Measurements from ENCODE around the gene SYNPO2. TPM values are rescaled to one million over a fixed set of nuclear protein-coding genes. Genes with fewer than 3 reads are reported as not detected.
A peak's percentile ranks its signal among the peaks of the same experiment; 100 is the strongest.

The SYNPO2 gene
- 0.45 TPM for polyA plus RNA-seq (2013, experiment 1 of 2)
- polyA plus RNA-seq (2013, experiment 2 of 2) = 0.53 TPM

GRCh38 chr4:118888666-118889311 lies at the start of gene SYNPO2:
SYNPO2 (plus strand) TSS chr4:118888854; CDS start chr4:118889037, 183 bp downstream.
- no peaks in the 10 kb centered on the region for H3K79me2 ChIP-seq (ENCODE audit: control insufficient read depth, insufficient read depth, low read length)
- no CpG with 5 or more reads among the region's 29 CpGs for WGBS (ENCODE audit: extremely low coverage, insufficient coverage, low lambda C conversion rate)
- H2BK120ac ChIP-seq (ENCODE audit: low read depth, low read length) = no peak within 1 kb of the TSS
- peak within 1 kb of the TSS; percentile 9 for H3K4me3 ChIP-seq (ENCODE audit: low read length)
- no peaks in the 10 kb centered on the region for H3K79me1 ChIP-seq (ENCODE audit: low read length)
- no peaks in the 10 kb centered on the region for H3K4me1 ChIP-seq (ENCODE audit: control insufficient read depth, low read depth, low read length)
- no peak within 1 kb of the TSS for H3K4ac ChIP-seq (ENCODE audit: low read depth, low read length)
- H2BK5ac ChIP-seq (ENCODE audit: low read length) = no peak within 1 kb of the TSS
- H3K36me3 ChIP-seq (ENCODE audit: control insufficient read depth, insufficient read depth, low read length) = no peaks in the 10 kb centered on the region
- no peak within 1 kb of the TSS for H4K5ac ChIP-seq (ENCODE audit: low read length)
- peak within 1 kb of the TSS; percentile 90 for H3K4me2 ChIP-seq (ENCODE audit: low read length)
- H3K18ac ChIP-seq (ENCODE audit: low read length) = no peak within 1 kb of the TSS
- no peaks in the 10 kb centered on the region for H3K27me3 ChIP-seq (ENCODE audit: insufficient read depth, low read length, poor library complexity)
- no peak within 1 kb of the TSS for H4K8ac ChIP-seq (ENCODE audit: low read depth, low read length)
- DNase-seq = peak; percentile 91
- H3K56ac ChIP-seq (ENCODE audit: low read length) = peak within 1 kb of the TSS; percentile 66
- H3K9ac ChIP-seq (ENCODE audit: low read length) = peak within 1 kb of the TSS; percentile 47
- H3K23ac ChIP-seq (ENCODE audit: low read length) = no peak within 1 kb of the TSS
- no peak within 1 kb of the TSS for H2AK5ac ChIP-seq (ENCODE audit: low read length)
- no peak within 1 kb of the TSS for H3K27ac ChIP-seq (ENCODE audit: low read depth, low read length)
- no peak within 1 kb of the TSS for H2BK15ac ChIP-seq (replicated peaks; ENCODE audit: low read depth)

GRCh38 chr4:118839221-118839927 lies 49.3 kb upstream of the SYNPO2 start:
- Histone ChIP-seq H2BK120ac (ENCODE audit: low read depth, low read length) (no peak overlapping the region), H3K18ac (ENCODE audit: low read length) (no peak overlapping the region), H2BK15ac (replicated peaks; ENCODE audit: low read depth) (no peak overlapping the region), H4K8ac (ENCODE audit: low read depth, low read length) (no peak overlapping the region), H2BK5ac (ENCODE audit: low read length) (no peak overlapping the region), H3K27me3 (ENCODE audit: insufficient read depth, low read length, poor library complexity) (no peaks in the 10 kb centered on the region), H4K5ac (ENCODE audit: low read length) (no peak overlapping the region), H3K79me2 (ENCODE audit: control insufficient read depth, insufficient read depth, low read length) (no peaks in the 10 kb centered on the region), H3K9ac (ENCODE audit: low read length) (no peak overlapping the region), H3K56ac (ENCODE audit: low read length) (no peak overlapping the region), H3K4me1 (ENCODE audit: control insufficient read depth, low read depth, low read length) (no peaks in the 10 kb centered on the region), H3K4me2 (ENCODE audit: low read length) (no peak overlapping the region), H3K23ac (ENCODE audit: low read length) (no peak overlapping the region), H3K79me1 (ENCODE audit: low read length) (no peaks in the 10 kb centered on the region), H2AK5ac (ENCODE audit: low read length) (no peak overlapping the region), H3K36me3 (ENCODE audit: control insufficient read depth, insufficient read depth, low read length) (no peaks in the 10 kb centered on the region), H3K4ac (ENCODE audit: low read depth, low read length) (no peak overlapping the region), H3K4me3 (ENCODE audit: low read length) (no peak overlapping the region), H3K27ac (ENCODE audit: low read depth, low read length) (no peak overlapping the region)
- WGBS (ENCODE audit: extremely low coverage, insufficient coverage, low lambda C conversion rate) = no CpG with 5 or more reads among the region's 3 CpGs
- no peak for DNase-seq

DNA sequence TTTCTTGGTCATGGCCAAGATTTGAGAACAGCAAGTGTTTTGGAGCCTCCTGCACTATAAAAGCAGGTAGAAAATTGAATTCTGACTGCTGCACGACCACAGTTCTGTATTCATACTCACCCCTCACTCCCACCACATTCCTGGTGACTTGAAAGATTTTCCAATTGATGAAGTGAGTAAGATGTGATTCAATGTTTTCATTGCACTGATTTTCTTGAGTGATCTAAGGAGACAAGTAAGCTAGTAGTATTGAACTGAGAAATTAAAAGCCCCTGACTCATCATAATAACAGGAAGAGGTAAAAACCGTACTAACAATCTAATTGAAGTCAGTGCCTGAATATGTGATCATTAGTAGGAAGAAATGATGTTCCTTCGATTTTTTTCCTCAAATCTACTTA lies 46.6 kb upstream of the SYNPO2 start:
- no peak overlapping the region for H2BK15ac ChIP-seq (replicated peaks; ENCODE audit: low read depth)
- WGBS (ENCODE audit: extremely low coverage, insufficient coverage, low lambda C conversion rate) = no CpG with 5 or more reads among the region's 3 CpGs
- H3K27me3 ChIP-seq (ENCODE audit: insufficient read depth, low read length, poor library complexity) = no peaks in the 10 kb centered on the region
- H3K4me2 ChIP-seq (ENCODE audit: low read length) = no peak overlapping the region
- no peak overlapping the region for H3K56ac ChIP-seq (ENCODE audit: low read length)
- no peak overlapping the region for H2AK5ac ChIP-seq (ENCODE audit: low read length)
- H3K36me3 ChIP-seq (ENCODE audit: control insufficient read depth, insufficient read depth, low read length) = no peaks in the 10 kb centered on the region
- no peak overlapping the region for H4K8ac ChIP-seq (ENCODE audit: low read depth, low read length)
- H3K18ac ChIP-seq (ENCODE audit: low read length) = no peak overlapping the region
- no peak overlapping the region for H3K23ac ChIP-seq (ENCODE audit: low read length)
- no peak overlapping the region for H3K4me3 ChIP-seq (ENCODE audit: low read length)
- H4K5ac ChIP-seq (ENCODE audit: low read length) = no peak overlapping the region
- H3K9ac ChIP-seq (ENCODE audit: low read length) = no peak overlapping the region
- H3K4me1 ChIP-seq (ENCODE audit: control insufficient read depth, low read depth, low read length) = no peaks in the 10 kb centered on the region
- DNase-seq = no peak
- H3K79me2 ChIP-seq (ENCODE audit: control insufficient read depth, insufficient read depth, low read length) = no peaks in the 10 kb centered on the region
- H3K4ac ChIP-seq (ENCODE audit: low read depth, low read length) = no peak overlapping the region
- H2BK120ac ChIP-seq (ENCODE audit: low read depth, low read length) = no peak overlapping the region
- H3K79me1 ChIP-seq (ENCODE audit: low read length) = no peaks in the 10 kb centered on the region
- H3K27ac ChIP-seq (ENCODE audit: low read depth, low read length) = no peak overlapping the region
- no peak overlapping the region for H2BK5ac ChIP-seq (ENCODE audit: low read length)

DNA sequence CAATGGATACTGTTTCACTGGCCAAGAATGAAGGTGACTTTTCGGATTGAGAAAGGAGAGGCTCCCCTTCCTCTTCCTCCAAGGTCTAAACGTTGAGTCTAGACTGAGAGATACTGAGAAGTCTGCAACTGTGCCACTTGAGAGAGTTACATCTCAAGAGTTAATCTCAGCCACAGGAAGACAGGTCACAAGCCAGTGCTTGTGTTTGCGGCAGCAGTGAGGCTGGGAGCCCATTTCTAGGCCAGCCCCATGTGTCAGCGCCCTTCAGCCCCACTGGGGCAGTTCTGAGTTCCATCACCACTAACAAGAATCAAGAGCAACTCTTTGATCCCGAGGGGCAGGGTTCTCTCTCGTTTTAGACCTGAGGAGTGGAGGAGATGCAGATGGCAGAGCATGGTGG lies 45.4 kb upstream of the SYNPO2 start:
- WGBS (ENCODE audit: extremely low coverage, insufficient coverage, low lambda C conversion rate) = no CpG with 5 or more reads among the region's 6 CpGs

DNA sequence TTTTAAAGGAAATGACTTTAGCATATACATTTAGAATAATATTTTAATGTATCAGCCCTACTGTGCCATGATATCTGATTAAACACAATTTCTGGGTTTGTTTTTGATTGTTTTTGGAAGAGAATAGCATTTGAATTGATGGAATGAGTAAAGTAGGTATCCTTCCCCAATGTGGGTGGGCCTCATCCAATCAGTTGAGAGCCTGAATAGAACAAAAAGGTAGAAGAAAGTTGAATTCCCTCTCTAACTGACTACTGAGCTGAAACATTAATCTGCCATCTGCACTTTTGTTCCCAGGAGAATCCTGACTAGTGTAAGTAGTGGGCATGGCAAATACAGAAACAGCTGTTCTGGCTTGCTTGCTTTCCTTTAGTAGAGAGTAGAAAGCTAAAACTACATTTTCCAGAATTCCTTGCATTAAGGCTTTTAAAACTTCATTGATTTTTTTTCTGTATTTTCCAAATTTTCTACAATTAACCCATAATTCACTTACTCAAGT lies 43.1 kb upstream of the SYNPO2 start:
- H3K4ac ChIP-seq (ENCODE audit: low read depth, low read length) = no peak overlapping the region
- no peak overlapping the region for H3K4me2 ChIP-seq (ENCODE audit: low read length)
- no peak overlapping the region for H3K27ac ChIP-seq (ENCODE audit: low read depth, low read length)
- no peaks in the 10 kb centered on the region for H3K79me2 ChIP-seq (ENCODE audit: control insufficient read depth, insufficient read depth, low read length)
- H2BK5ac ChIP-seq (ENCODE audit: low read length) = no peak overlapping the region
- H3K9ac ChIP-seq (ENCODE audit: low read length) = no peak overlapping the region
- no peak overlapping the region for H4K8ac ChIP-seq (ENCODE audit: low read depth, low read length)
- DNase-seq = no peak
- H3K36me3 ChIP-seq (ENCODE audit: control insufficient read depth, insufficient read depth, low read length) = no peaks in the 10 kb centered on the region
- no peak overlapping the region for H4K5ac ChIP-seq (ENCODE audit: low read length)
- no peaks in the 10 kb centered on the region for H3K27me3 ChIP-seq (ENCODE audit: insufficient read depth, low read length, poor library complexity)
- H3K23ac ChIP-seq (ENCODE audit: low read length) = no peak overlapping the region
- no peak overlapping the region for H2BK15ac ChIP-seq (replicated peaks; ENCODE audit: low read depth)
- no peaks in the 10 kb centered on the region for H3K79me1 ChIP-seq (ENCODE audit: low read length)
- H3K4me1 ChIP-seq (ENCODE audit: control insufficient read depth, low read depth, low read length) = peaks cover 2% of the 10 kb centered on the region
- H2AK5ac ChIP-seq (ENCODE audit: low read length) = no peak overlapping the region
- no peak overlapping the region for H2BK120ac ChIP-seq (ENCODE audit: low read depth, low read length)
- no peak overlapping the region for H3K18ac ChIP-seq (ENCODE audit: low read length)
- H3K4me3 ChIP-seq (ENCODE audit: low read length) = no peak overlapping the region
- H3K56ac ChIP-seq (ENCODE audit: low read length) = no peak overlapping the region

More for the DNA sequence above, 45.4 kb upstream of the SYNPO2 start:
- H3K79me2 ChIP-seq (ENCODE audit: control insufficient read depth, insufficient read depth, low read length) = no peaks in the 10 kb centered on the region
- no peak overlapping the region for H2BK5ac ChIP-seq (ENCODE audit: low read length)
- no peak overlapping the region for H2BK15ac ChIP-seq (replicated peaks; ENCODE audit: low read depth)
- H3K36me3 ChIP-seq (ENCODE audit: control insufficient read depth, insufficient read depth, low read length) = no peaks in the 10 kb centered on the region
- no peak overlapping the region for H2BK120ac ChIP-seq (ENCODE audit: low read depth, low read length)
- H3K27me3 ChIP-seq (ENCODE audit: insufficient read depth, low read length, poor library complexity) = no peaks in the 10 kb centered on the region
- H3K4me1 ChIP-seq (ENCODE audit: control insufficient read depth, low read depth, low read length) = no peaks in the 10 kb centered on the region
- no peak overlapping the region for H2AK5ac ChIP-seq (ENCODE audit: low read length)
- H4K8ac ChIP-seq (ENCODE audit: low read depth, low read length) = no peak overlapping the region
- no peak overlapping the region for H3K4ac ChIP-seq (ENCODE audit: low read depth, low read length)
- no peak overlapping the region for H4K5ac ChIP-seq (ENCODE audit: low read length)
- no peak overlapping the region for H3K23ac ChIP-seq (ENCODE audit: low read length)
- H3K56ac ChIP-seq (ENCODE audit: low read length) = no peak overlapping the region
- no peaks in the 10 kb centered on the region for H3K79me1 ChIP-seq (ENCODE audit: low read length)
- no peak overlapping the region for H3K4me2 ChIP-seq (ENCODE audit: low read length)
- H3K4me3 ChIP-seq (ENCODE audit: low read length) = no peak overlapping the region
- no peak overlapping the region for H3K9ac ChIP-seq (ENCODE audit: low read length)
- DNase-seq = no peak
- H3K27ac ChIP-seq (ENCODE audit: low read depth, low read length) = no peak overlapping the region
- no peak overlapping the region for H3K18ac ChIP-seq (ENCODE audit: low read length)
